Measurements from ENCODE around the gene GALNS. TPM values are rescaled to one million over a fixed set of nuclear protein-coding genes. Genes with fewer than 3 reads are reported as not detected.

Gene GALNS
- total RNA-seq, 1 experiment from 2014 or later, result 62.3 TPM

DNA sequence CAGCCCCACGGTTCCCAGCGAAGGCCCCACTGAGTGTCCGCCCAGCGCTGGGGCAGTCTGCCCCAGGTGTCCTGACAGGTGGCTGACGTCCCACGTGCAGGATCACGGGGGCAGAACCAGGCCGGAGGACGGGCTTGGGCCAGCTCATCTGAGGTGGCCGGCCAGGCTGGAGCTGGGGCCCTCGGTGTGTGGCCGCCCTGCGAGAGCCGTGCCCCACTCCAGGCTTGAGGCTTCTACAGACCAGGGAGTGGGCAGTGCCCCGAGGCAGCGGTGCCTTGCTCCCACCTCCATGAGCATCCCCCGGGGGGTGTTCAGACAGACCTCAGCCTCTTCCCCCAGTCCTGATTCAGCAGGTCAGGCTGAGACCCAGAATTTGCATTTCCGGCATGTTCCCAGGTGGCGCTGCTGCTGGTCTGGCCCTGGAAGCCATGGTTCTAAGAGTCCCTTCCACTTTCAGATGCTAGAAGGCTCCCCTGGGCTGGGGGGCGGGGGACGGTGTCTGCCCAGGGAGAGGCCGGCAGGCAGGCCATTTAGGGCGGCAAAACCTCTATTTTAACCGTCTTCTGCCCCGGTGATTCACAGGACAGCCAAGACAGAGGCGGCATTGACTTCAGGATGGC, 45.1 kb upstream of the GALNS start:
- DNase-seq, result no peak
- Histone ChIP-seq H3K27me3 (ENCODE audit: insufficient read depth, low read depth) (peaks cover 38% of the 10 kb centered on the region), H3K79me2 (ENCODE audit: low read depth) (no peaks in the 10 kb centered on the region), H3K36me3 (ENCODE audit: low read depth) (no peaks in the 10 kb centered on the region), H2AFZ (no peak overlapping the region), H3K27ac (no peak overlapping the region), H3K4me1 (replicated peaks; ENCODE audit: insufficient read depth) (no peaks in the 10 kb centered on the region), H3F3A (ENCODE audit: insufficient read depth, low read depth) (no peaks in the 10 kb centered on the region), H3K4me3 (no peak overlapping the region), H3K4me2 (no peak overlapping the region), H3K9me3 (ENCODE audit: insufficient read depth, low read depth) (no peaks in the 10 kb centered on the region), H4K20me1 (ENCODE audit: insufficient read depth) (no peaks in the 10 kb centered on the region), H3K9me2 (ENCODE audit: insufficient read depth) (no peaks in the 10 kb centered on the region)
- ChIA-PET POLR2A (ENCODE audit: unreplicated experiment) (no interaction called here), CTCF (no interaction called here)
- no TSS peak for BruUV-seq (replicated peaks)
- intact Hi-C loops (cut with micrococcal nuclease; ENCODE audit: unreplicated experiment), result no loop called here
- TF ChIP-seq CTCF (conservative IDR thresholded peaks at IDR 0.05) (no peak), EZH2 (IDR thresholded peaks at IDR 0.05; ENCODE audit: low read depth) (no peak)

DNA sequence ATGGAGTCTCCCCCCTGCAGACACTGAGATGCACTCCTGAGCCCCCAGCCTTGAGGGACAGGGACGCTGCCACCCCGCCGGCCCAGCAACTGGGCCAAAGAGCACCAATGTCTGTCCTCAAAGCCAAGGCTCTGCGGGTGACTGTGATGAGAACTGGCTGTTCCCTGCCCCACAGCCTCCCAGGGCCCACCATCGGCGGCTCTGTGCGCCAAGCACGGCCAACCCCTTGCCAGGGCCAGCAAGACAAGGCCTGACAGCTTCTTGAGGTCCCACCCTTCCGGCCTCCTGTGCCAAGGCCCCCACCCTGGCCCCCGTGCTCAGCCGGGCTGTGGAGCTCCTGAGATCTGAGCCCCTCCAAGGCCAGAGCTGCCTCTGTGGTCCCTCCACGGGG, 43.9 kb upstream of the GALNS start:
- intact Hi-C loops (cut with micrococcal nuclease; ENCODE audit: unreplicated experiment), result no loop called here
- no TSS peak for BruUV-seq (replicated peaks)
- Histone ChIP-seq H3K4me2 (no peak overlapping the region), H2AFZ (no peak overlapping the region), H3K9me2 (ENCODE audit: insufficient read depth) (no peaks in the 10 kb centered on the region), H3F3A (ENCODE audit: insufficient read depth, low read depth) (no peaks in the 10 kb centered on the region), H3K36me3 (ENCODE audit: low read depth) (no peaks in the 10 kb centered on the region), H3K27me3 (ENCODE audit: insufficient read depth, low read depth) (peaks cover 43% of the 10 kb centered on the region), H3K4me3 (no peak overlapping the region), H3K79me2 (ENCODE audit: low read depth) (no peaks in the 10 kb centered on the region), H3K27ac (no peak overlapping the region), H4K20me1 (ENCODE audit: insufficient read depth) (no peaks in the 10 kb centered on the region), H3K9me3 (ENCODE audit: insufficient read depth, low read depth) (no peaks in the 10 kb centered on the region), H3K4me1 (replicated peaks; ENCODE audit: insufficient read depth) (no peaks in the 10 kb centered on the region)
- no peak for DNase-seq
- TF ChIP-seq CTCF (conservative IDR thresholded peaks at IDR 0.05) (no peak), EZH2 (IDR thresholded peaks at IDR 0.05; ENCODE audit: low read depth) (no peak)
- CTCF ChIA-PET, result no interaction called here
- POLR2A ChIA-PET (ENCODE audit: unreplicated experiment), result no interaction called here

DNA sequence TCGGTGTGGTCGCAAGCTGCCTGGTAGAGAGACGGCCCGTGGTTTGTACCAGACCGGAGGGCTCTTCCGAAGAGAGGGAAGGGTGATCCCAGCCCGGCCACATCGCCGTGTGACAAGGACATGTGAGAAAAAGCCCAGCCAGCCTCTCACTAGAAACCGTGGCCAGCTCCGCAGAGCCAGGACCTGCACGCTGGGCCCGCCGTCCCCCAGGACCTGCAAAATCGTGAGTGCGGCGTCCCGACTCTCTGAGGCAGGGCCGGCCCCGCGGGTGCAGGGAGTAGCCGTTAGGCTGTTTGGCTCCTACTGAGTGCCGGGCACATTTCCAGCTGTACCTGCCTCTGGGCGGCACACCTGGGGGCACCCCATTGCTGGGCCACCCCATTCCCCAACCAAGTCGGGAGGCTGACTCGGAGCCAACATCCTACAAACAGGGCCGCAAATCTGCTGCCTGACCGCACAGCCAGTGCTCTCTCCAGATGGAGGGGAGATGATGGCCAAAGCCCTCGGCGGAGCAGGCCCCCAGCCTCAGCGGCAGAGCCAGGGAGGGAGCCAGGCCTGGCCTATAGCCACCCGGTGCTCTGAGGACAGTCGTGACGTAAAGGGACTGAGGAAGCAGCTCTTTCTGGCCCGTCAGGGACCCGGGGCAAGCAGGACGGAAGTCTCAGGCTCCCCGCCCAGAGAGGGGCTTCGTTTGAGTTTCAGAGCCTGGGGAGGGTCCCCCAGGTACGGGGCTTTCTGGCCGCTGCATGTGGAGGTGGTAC, 43.3 kb upstream of the GALNS start:
- intact Hi-C loops (cut with micrococcal nuclease; ENCODE audit: unreplicated experiment), result no loop called here
- TF ChIP-seq EZH2 (IDR thresholded peaks at IDR 0.05; ENCODE audit: low read depth) (no peak), CTCF (conservative IDR thresholded peaks at IDR 0.05) (no peak)
- DNase-seq, result no peak
- Histone ChIP-seq H4K20me1 (ENCODE audit: insufficient read depth) (no peaks in the 10 kb centered on the region), H3K27ac (no peak overlapping the region), H3F3A (ENCODE audit: insufficient read depth, low read depth) (no peaks in the 10 kb centered on the region), H3K36me3 (ENCODE audit: low read depth) (no peaks in the 10 kb centered on the region), H3K9me2 (ENCODE audit: insufficient read depth) (no peaks in the 10 kb centered on the region), H3K9me3 (ENCODE audit: insufficient read depth, low read depth) (no peaks in the 10 kb centered on the region), H3K4me3 (no peak overlapping the region), H3K79me2 (ENCODE audit: low read depth) (no peaks in the 10 kb centered on the region), H2AFZ (no peak overlapping the region), H3K4me1 (replicated peaks; ENCODE audit: insufficient read depth) (no peaks in the 10 kb centered on the region), H3K27me3 (ENCODE audit: insufficient read depth, low read depth) (peaks cover 43% of the 10 kb centered on the region), H3K4me2 (no peak overlapping the region)
- CTCF ChIA-PET, result no interaction called here
- BruUV-seq (replicated peaks), result no TSS peak
- POLR2A ChIA-PET (ENCODE audit: unreplicated experiment), result no interaction called here
